Epidermal melanocyte (primary cell): Measurements from ENCODE around the gene PPP1R2.

ENCODE experiments used
- DNase-seq: peaks from one replicate; pipeline ENCODE4 v3.0.0; 2011; ENCODE audit warnings: low spot score; ENCODE audit not compliant: insufficient read length

The PPP1R2 gene

DNA sequence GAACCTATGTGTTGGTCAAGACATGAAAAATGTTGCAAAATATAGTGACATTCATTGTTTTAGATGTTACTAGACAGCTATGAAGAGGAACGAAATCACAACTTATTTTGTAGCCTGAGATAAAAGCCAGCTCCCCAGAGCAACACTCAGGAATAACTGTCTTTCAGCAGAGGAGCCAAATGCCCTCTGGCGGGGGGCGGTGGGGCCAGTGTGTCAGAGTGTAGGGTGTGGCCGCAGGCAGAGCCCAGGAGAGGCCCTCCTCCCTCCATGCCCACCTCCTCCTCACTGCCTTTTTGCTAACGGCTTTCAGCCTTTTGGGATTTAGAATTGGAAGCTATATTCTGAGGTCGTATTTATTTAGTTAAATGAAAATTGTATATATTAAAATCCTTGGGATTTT lies 23.7 kb upstream of the PPP1R2 start:
- DNase-seq, result no peak

DNA sequence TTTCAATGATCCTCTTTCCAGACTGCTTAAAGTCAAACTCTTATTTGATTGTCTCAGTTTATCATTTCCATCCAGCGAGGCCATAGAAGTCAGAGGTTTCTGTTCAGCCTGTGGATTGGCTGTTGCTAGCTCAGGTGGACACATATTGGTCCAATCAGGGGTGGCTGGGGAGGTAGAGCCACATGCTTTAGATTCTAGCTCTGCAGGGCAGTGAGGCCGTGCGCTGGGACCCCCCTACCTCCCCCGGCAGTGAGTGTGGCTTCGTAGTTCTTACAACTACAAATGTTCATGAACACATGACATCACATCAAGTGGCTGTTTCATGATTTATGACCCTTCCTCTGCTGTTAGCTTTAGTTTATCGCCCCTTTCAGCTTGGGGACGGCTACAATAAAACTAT lies 22.6 kb upstream of the PPP1R2 start:
- DNase-seq, result no peak

DNA sequence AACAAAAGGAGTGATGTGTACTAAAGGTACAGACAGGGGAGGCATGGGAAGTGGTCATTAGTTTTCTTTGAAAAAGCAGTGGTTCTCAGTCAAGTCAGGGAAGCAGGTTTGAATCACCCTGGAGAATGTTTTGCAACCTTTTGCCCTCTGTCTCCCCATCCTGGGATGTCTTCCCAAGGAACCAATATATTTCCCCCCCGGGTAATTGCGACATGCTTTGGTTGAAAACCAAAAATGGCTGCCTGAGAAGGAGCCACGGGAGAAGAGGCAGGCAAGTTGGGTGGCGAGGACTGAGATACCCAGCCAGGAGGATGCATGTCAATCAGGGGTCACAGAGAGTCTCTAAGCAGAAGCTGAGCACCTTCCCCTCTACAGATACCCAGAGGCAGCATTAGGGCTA lies 20.2 kb upstream of the PPP1R2 start:
- DNase-seq, result no peak

DNA sequence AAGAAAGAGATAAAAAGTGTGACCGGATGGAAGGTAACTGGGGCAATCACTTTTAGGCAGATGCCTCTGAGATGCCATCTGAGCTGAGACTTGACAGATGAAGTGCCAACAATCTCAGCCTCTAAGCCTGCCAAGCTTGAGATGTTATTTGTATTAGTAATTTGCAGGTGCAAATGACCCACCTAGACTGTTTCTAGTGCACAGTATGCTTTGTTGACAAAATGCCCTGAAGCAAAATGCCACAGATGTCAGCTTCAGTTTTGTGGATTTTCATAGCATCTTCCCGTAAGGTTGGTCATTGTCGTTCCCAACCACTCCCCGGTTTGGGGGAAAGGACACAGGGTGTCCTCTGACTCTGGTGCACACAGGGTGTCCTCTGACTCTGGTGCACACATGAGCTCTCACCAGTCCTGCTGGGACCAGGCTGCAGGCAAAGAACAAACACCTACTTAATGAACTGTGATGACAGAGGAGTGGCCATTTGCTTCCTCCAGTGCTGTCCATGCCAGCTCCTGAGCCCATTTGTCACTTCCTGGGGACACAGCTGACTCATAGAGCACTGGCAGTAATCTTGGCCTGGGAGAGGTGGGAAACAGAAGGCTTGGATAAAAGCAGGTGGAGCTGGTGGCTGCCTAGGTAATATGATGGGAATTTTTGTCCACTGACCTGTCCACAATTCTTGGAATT lies 16.7 kb upstream of the PPP1R2 start:
- no peak for DNase-seq

DNA sequence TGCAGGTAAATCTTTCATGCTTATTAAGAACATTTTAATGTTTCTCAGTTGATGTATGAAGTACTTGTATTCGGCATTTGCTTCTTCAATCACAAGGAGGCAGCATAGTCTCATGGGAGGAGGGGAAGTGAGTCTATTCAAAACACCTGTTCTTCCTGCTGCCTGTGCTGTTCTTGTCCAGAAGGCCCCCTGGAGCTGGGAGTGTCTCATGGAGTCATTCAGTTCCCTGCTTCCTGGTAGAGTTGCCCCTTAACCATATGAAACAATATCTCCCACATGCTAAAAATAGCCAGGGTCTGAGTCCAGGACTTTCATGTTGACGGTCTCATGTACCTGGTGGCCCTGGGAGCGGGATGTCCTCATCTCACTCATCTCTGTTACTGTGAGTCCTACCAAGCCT lies 15.5 kb upstream of the PPP1R2 start:
- no peak for DNase-seq

DNA sequence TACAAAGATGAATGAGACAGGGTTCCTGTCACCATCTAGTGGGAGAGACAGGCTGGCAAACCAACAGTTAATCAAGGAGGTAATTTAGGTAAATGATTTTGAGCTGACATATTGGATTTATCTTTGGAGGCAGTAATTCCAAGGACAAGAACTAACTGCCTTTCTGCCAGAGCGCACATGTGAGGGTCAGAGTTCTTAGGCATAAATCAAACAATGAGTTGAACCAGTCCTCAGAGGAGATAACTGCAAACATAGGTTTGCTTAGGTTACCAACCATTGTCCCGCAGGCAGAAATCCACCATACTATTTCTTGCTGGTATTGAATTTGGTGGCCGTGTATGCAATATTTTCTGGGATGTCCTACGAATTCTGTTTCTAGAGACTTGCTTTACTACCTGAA lies 14.2 kb upstream of the PPP1R2 start:
- no peak for DNase-seq

DNA sequence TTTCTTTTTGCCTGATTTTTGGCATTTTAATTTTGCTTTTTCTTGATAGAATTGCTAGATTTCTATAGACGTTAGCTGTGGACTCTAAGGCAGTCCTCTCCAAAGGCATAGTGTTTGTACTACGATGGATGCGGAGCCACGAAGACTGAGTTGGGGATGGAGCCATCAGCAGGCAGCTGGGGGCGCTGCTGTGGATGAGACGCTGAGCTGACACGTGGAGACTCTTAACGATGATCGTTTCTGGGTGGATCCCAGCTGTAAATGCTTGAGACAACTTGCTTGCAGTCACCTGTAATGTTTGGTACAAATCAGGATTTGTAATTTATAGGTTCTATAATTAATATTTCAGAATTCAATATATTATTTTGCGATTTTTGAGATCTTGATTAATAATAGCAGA lies 13.3 kb upstream of the PPP1R2 start:
- DNase-seq, result no peak

DNA sequence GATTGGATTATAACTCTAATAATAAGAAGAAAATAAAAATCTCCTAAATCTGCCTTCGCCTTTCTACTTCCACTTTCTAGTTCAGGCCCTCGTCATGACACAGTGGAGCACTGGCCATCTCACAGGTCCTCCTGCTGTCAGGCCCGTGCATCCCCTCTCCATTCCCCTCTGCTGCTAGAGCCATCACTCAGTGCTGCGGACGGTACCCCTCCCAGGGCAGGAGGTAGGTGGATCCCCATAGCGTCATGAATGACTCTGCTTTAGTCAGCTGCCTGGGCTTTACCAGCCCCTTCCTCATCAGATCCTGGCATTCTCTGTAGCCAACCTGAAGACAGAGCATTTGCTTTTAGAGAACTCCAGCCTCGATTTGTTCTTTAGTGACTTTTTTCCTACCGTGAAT lies 12.0 kb upstream of the PPP1R2 start:
- no peak for DNase-seq

DNA sequence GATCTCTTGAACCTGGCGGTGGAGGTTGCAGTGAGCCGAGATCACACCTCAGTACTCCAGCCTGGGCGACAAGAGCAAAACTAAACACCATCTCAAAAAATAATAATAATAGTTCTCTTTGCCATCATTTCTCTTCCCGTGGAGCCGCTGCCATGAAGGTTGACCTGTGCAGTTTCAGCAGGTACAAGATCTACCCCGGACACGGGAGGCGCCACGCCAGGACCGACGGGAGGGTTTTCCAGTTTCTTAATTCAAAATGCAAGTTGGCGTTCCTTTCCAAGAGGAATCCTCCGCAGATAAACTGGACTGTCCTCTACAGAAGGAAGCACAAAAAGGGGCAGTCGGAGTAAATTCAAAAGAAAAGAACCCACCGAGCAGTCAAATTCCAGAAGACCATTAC lies 11.3 kb upstream of the PPP1R2 start:
- DNase-seq, result no peak

DNA sequence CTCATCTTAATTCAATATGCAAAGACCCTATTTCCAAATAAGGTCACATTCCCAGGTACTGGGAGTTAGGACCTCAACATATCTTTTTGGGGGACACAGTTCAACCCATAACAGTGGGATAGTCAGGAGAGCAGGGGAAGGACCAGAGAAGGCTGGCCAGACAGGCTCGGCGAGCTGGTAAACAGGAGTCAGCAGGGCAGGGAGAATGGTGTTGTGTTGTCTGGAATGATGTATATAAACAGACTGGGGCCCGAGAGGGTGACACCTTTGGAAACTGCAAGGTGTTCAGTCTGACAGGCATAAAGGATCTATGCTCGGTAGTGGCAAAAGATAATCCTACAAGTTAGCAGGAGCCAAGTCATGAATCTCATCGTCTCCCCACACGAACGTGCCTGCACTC lies 10.1 kb upstream of the PPP1R2 start:
- no peak for DNase-seq

DNA sequence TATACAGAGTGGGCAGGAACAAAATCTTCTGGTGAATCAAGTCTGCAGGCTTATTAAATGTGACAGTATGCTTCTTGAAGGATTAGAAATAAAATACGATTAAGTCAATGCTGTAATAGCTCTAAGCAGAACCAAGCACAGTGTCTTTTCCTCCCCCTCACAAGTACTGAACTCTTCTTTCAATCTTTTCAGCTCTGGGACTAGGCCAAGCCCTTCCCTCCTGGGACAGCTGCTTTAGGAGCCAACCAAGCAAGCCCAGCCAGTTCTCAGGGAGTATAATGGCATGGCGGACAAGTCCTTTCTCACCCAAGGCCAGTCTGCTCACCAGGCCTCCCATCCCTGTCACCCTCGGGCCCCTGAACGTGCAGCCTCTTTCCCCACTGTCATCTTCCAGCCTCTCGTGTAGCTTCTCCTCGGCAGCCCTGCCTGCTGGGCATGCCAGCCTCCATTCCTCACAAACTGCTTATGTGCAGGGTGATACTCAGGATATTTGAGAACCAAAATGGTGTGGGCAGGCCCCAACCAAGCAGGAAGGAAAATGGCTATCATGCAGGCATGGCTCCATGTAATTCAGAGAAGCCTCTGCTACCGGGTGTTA lies 8.4 kb upstream of the PPP1R2 start:
- no peak for DNase-seq

DNA sequence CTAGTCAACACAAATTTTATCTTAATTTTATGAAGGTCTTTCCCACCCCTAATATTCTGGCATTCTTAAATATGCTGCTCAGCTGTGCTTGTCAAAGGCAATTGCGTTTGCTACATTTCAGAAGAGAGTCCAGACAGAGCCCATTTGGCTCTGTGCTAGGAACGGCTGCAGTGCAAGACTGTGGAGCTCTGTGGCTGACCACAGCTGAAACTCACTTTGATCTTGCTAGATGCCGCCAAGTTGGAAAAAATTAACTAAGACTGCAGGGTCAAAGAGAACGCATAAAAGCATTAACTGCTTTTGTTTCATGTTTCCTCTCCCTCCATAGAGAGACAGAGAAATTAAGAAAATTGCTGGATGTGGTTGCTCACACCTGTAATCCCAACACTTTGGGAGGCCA lies 7.6 kb upstream of the PPP1R2 start:
- DNase-seq, result no peak

DNA sequence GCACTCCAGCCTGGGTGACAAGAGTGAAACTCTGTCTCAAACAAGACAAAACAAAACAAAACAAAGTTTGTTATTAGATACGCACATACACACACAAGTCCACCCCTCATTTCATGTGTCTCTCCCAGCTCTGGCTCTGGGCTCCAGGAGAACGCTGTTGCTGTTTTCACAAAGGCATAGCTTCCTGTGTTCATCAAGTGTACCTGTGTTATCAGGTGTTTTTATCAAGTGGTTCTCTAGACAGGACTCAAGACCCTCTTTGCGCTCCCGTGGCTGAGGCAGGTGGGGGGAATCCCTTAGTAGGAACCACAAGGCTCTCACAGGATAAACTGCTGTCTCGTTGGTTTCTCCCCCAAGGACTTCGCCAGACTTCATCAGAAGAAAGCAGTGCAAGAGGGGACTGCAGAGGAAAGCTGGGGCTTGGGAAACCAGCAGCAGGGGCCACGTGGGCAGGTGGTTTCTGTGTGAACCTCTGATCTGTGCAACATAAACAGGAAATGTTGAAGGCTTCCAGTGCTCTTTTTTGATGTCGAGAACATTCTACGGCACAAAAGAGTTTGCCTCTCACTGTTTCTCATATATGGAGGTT lies 6.9 kb upstream of the PPP1R2 start:
- no peak for DNase-seq

DNA sequence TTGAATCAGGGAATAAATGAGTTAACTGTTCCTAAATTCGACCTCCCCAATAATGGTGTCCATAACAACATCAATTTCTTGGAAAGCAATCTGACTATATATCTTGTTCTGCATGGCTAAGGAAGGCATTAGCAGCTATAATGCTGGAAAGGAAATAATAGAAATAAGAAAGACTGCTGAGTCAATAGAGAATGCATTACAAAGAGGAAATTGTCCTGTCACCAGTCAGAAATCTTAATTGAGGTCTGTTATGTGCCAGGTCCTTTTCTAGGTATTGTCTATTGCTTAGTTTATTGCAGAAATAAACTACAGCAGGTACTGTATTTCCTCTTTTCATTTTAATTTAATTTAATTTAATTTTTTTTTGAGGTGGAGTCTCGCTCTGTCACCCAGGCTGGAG lies 5.9 kb upstream of the PPP1R2 start:
- DNase-seq, result no peak

DNA sequence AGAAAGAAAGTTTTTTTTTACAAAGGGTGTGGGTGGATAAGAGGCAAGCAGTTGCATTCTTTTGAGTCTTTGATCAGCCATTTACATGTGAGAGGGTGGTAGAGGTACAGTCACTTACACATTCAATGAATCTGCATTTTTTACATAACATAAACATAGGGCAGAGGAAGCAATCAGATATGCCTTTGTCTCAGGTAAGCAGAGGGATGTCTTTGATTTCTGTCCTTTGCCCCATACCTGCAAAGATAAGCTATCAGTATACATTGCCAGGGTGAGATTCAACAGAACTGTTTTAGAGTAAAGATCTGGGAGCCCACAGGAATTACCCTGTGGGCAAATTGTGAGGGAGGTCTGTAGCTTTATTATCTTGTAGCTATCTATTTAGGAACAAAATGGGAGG lies 5.4 kb upstream of the PPP1R2 start:
- no peak for DNase-seq

DNA sequence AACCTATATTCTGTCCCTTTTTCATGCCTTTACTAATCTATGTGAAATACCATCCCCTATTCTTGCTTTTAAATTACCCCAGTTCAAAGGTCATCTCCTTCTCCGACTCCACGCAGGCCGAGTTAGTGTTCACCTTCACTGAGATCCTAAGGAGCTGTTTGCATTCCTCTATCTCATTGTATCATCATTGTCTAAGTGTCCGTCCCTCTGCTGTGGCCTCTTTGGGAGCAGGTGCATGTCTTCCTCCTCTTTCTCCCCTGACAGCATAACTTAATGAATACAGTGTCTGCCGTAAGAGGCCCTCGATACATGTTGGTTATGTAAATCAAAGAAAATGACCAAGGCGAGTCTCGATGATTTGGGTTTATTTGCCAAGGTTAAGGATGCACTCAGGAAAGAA lies 4.9 kb upstream of the PPP1R2 start:
- DNase-seq, result no peak

DNA sequence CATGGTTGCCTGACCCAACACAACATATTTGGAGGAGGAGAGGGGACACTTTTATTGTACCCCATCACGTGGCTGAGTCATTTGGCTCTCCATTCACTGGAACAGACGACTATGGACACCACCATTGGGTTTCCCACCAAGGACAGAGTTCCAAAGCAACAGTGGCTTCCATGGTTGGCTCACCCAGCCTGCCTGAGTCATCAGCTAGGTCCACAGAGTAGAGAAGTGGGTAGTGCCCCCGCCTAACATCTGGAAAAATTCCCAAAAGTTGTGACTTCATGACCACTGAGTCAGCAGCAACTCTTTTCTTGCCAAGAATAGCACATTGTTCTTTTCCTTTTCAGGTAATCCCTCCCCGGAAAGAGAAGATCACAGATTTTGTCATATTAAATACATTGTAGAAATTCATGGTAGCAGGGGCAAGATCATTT lies 3.0 kb upstream of the PPP1R2 start:
- no peak for DNase-seq

DNA sequence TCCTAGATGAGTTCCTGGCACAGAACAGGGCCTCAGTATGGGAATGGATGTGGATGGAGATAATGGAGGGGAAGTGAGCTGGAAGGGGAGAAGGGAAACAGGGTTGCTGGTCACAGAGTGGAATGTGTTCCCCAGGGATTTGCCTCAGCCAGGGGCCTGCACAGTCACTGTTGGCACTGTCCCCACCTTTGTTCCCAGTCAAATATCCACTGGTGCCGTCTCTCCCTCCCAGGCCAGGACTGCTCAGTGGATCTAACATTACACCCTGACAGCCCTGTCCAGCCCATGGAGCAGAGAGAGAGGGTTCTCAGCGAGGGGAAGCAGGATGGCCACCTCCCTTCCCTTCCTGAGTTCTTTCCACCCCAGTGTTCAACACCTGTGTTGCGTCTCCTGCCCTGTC lies 1.5 kb upstream of the PPP1R2 start:
- DNase-seq, result no peak

DNA sequence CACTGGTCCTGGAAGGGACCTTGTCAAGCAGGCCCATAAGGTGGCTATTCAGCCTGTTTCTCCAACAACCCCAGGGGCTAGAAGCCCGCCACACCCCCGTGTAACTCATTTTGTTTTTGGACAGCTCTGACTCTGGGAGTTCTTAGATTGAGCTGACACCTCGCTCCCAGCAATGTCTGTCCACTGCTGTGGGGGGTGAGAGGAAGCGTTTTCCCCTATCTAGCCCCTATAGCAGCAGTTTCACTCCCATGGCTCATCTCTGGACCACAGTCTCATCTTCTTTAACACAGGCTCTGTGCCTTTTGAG lies 1.1 kb upstream of the PPP1R2 start:
- DNase-seq, result no peak

DNA sequence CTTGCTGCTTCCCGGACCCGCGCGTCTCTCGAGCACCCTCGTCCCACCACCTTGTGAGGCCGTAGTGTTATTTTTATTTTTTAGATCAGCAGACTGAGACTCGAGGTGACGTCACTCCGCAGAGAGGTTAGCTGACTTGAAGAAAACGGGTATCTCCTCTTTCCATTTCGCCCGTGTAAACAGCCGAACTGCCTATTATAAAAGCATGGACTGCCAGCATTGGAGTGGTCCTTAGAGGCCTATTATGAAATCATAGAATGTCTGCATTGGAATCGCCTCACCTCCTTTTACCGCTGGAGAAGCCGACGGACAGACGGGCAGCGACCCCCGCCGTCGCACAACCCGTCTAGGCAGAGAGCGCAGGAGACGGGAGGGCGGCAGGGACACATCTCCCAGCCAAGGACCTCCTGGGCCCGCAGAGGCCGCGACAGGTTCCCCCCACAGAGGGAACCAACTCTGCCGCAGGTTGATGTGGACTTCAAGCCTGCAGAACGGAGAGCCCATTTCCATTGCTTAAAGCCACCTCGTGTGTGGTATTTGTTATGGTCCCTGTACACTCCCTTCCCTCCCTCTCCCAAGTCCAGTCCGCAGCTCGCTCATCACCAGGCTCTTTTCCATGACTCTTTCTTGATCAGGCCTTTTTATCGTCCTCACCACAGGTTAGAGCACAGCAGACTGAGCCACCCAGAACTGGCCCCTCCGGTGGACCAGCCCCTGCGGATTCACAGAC lies 540 bp upstream of the PPP1R2 start:
- DNase-seq, result no peak

DNA sequence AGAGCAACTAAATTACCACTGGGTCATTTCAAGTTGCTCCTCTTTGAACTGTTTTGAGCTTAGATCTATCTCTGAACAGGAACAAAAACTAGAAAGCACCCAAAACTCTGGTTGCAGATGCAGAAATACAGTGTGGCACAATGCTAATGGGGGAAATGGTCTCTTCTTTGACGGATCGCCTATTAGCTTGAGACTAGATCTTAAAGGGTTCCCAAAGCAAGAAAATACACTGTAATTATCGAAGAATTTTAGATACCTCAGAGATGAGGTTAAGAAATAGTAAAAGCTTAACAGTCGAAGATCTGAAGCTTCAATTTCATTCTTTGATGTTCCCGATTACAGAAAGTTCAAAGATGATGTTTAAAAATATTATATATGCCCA lies 818 bp downstream of the PPP1R2 start:
- no peak for DNase-seq

DNA sequence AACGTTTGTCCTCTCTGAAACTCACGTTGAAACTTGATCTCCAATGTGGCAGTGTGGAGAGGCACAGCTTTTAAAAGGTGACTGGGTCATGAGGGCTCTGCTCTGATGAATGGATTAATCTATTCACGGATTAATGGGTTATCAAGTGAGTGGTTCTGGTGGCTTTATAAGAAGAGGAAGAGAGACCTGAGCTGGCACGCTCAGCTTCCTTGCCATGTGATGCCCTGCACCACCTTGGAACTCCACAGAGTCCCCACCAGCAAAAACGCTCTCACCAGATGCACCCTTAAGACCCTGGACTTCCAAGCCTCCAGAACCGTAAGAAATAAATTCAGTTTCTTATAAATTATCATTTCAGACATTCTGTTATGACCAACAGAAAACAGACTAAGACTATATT lies 2.6 kb downstream of the PPP1R2 start:
- DNase-seq, result no peak

DNA sequence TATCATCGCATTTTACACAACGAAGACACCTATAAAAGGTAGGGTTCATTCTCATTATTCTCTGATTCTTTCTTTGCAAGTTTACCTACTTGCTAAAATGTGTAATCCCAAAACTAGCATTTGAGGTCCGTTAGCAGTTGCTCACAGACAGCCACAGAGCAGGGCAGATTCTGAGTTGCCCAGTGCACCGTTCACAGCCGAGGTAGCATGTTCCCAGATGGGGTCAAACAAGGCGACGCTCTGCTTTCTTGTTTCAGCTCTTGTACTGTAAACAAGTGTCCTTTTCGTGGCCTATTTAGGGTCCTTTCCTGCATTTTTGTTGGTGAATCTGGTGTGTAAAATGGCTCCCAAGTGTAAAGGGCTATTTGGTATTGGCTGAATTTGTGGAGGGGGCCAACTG lies 3.1 kb downstream of the PPP1R2 start:
- DNase-seq, result no peak
